Gastrocnemius medialis (tissue), 4 donors: ENCODE measurements around the gene GRM4. TPM values are rescaled to one million over a fixed set of nuclear protein-coding genes. Genes with fewer than 3 reads are reported as not detected.

Source experiments
- ATAC-seq, 2 donors: fragments of 150-250 bp; one replicate each; pipeline ENCODE4 v1.9.1; 2016
- DNase-seq, 2 donors: peaks; one replicate each; pipeline ENCODE4 v3.0.0-alpha.2; 2019
- H3K27ac ChIP-seq, 4 donors: fragments of 200-600 bp; sonication (generic); 1 replicate in 1 of 4; 2 replicates in 3 of 4; pipeline ENCODE4 v1.5.1; 2016 to 2018; ENCODE audit warnings: mild to moderate bottlenecking in 2 of 4, moderate library complexity in 1 of 4
- H3K27me3 ChIP-seq, 3 donors: fragments of 200-600 bp; sonication (generic) in 2 of 3; 1 replicate in 1 of 3; 2 replicates in 2 of 3; pipeline versions ENCODE4 v1.5.1 to v1.6.0; 2016 to 2019; ENCODE audit warnings: mild to moderate bottlenecking in 1 of 3, moderate library complexity in 1 of 3
- H3K36me3 ChIP-seq, 2 donors: fragments of 200-600 bp; sonication (generic) in 1 of 2; one replicate each; pipeline ENCODE4 v1.5.1; 2017 to 2018
- H3K4me1 ChIP-seq, 2 donors: fragments of 200-600 bp; sonication (generic) in 1 of 2; one replicate each; pipeline ENCODE4 v1.5.1; 2016 to 2017; ENCODE audit warnings: mild to moderate bottlenecking in 2 of 2
- H3K4me3 ChIP-seq, 4 donors: fragments of 200-600 bp; sonication (generic) in 3 of 4; 1 replicate in 1 of 4; 2 replicates in 3 of 4; pipeline ENCODE4 v1.5.1; 2016 to 2019; ENCODE audit warnings: mild to moderate bottlenecking in 2 of 4
- H3K9me3 ChIP-seq, 3 donors: fragments of 200-600 bp; sonication (generic) in 2 of 3; 1 replicate in 1 of 3; 2 replicates in 2 of 3; pipeline ENCODE4 v1.5.1; 2016 to 2019
- POLR2A ChIP-seq, 2 donors: fragments of 450-650 bp; IDR thresholded peaks; one replicate each; pipeline ENCODE4 v1.6.1; 2017; ENCODE audit warnings: antibody characterized with exemption in 2 of 2, mild to moderate bottlenecking in 2 of 2, moderate library complexity in 2 of 2
- in situ Hi-C, 4 donors: fragments of 200-750 bp; cut with MboI; loops; one replicate each; pipeline versions ENCODE4 v1.15.0 to v1.8.0; 2017; ENCODE audit warnings: low sequenced_read_pairs in 4 of 4
- intact Hi-C: fragments of 100-400 bp; cut with DNase I; formaldehyde crosslinking; loops from one replicate; pipeline ENCODE4 v1.15.1; 2023; ENCODE audit warnings: low total_unique reads
- total RNA-seq, 4 donors: library from RNA; depleted of rRNA; stranded (reverse); fragments of >200 nt; gene quantifications; one replicate each; pipeline versions ENCODE4 v1.1.0 to v1.2.3, GENCODE V29; 2016
- TF ChIP-seq, protein P1 (sequence below), 5 experiments: fragments of 450-650 bp in 3 of 5; fragments of 200-600 bp in 2 of 5; sonication (generic) in 2 of 5; IDR thresholded peaks in 4 of 5; conservative IDR thresholded peaks in 1 of 5; 1 replicate in 4 of 5; 2 replicates in 1 of 5; pipeline ENCODE4 v1.5.1; 2016 to 2019; ENCODE audit warnings: antibody characterized with exemption in 5 of 5, mild to moderate bottlenecking in 3 of 5, moderate library complexity in 3 of 5

Gene GRM4
- total RNA-seq, 4 donors from 2014 or later: 0.03 TPM; not detected in 3

DNA sequence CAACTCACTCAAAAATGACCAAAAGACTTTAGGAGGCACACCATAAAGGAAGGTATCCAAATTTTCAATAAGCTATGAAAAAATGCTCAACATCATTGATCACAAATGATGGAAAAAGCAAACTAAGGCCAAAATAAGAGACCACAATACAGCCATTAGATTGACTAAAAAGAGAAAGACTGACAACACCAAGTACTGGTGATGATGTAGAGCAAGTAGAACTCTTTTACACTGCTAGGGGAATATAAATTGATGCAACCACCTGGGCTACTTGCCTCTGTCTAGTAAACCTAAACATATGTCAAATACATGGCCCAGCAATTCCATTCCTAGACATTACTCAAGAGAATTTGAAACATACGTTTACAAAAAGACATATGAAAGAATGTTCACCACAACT lies 148.6 kb downstream of the GRM4 start:
- ATAC-seq (no peak), DNase-seq (no peak)
- H3K4me3 ChIP-seq: no peak overlapping the region
- no peaks in the 10 kb centered on the region for H3K4me1 ChIP-seq
- peaks cover 0 to 11% (median 6%) of the 10 kb centered on the region in 3 donors for H3K27me3 ChIP-seq
- H3K9me3 ChIP-seq: peaks cover 0 to 5% (median 0%) of the 10 kb centered on the region in 3 donors
- H3K27ac ChIP-seq: no peak overlapping the region
- no peaks in the 10 kb centered on the region for H3K36me3 ChIP-seq
- intact Hi-C loops (no loop called here), in situ Hi-C loops (no loop called here)
- TF ChIP-seq, protein P1, sequence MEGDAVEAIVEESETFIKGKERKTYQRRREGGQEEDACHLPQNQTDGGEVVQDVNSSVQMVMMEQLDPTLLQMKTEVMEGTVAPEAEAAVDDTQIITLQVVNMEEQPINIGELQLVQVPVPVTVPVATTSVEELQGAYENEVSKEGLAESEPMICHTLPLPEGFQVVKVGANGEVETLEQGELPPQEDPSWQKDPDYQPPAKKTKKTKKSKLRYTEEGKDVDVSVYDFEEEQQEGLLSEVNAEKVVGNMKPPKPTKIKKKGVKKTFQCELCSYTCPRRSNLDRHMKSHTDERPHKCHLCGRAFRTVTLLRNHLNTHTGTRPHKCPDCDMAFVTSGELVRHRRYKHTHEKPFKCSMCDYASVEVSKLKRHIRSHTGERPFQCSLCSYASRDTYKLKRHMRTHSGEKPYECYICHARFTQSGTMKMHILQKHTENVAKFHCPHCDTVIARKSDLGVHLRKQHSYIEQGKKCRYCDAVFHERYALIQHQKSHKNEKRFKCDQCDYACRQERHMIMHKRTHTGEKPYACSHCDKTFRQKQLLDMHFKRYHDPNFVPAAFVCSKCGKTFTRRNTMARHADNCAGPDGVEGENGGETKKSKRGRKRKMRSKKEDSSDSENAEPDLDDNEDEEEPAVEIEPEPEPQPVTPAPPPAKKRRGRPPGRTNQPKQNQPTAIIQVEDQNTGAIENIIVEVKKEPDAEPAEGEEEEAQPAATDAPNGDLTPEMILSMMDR (IDR thresholded peaks at IDR 0.05 in 4 of 5, conservative IDR thresholded peaks at IDR 0.05 in 1 of 5): no peak
- no peak for TF ChIP-seq POLR2A (IDR thresholded peaks at IDR 0.05)

DNA sequence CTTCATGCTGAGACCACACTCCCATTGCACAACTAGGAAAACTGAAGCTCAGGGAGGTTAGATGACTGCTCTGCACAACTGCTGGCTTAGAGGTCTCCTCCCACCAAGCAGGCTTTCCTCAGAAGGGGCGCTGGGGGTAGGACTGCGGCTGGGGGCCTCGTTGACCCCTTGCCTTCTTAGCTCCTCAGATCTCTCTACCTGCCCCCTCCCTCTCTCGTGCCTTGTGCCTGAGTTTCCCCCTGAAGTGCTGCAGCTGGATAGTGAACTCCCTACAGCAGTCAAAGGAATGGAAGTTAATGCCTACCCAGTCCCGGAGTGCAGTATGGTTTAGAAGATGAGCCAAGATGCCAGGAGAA lies 149.8 kb downstream of the GRM4 start:
- no peaks in the 10 kb centered on the region for H3K36me3 ChIP-seq
- TF ChIP-seq POLR2A (IDR thresholded peaks at IDR 0.05): no peak
- TF ChIP-seq, protein P1 (IDR thresholded peaks at IDR 0.05 in 4 of 5, conservative IDR thresholded peaks at IDR 0.05 in 1 of 5): no peak
- H3K4me3 ChIP-seq: no peak overlapping the region
- no peaks in the 10 kb centered on the region for H3K4me1 ChIP-seq
- H3K27me3 ChIP-seq: peaks cover 0 to 11% (median 8%) of the 10 kb centered on the region in 3 donors
- intact Hi-C loops (no loop called here), in situ Hi-C loops (no loop called here)
- no peak for DNase-seq
- ATAC-seq: no peak
- H3K9me3 ChIP-seq: peaks cover 0 to 5% (median 0%) of the 10 kb centered on the region in 3 donors
- no peak overlapping the region for H3K27ac ChIP-seq

DNA sequence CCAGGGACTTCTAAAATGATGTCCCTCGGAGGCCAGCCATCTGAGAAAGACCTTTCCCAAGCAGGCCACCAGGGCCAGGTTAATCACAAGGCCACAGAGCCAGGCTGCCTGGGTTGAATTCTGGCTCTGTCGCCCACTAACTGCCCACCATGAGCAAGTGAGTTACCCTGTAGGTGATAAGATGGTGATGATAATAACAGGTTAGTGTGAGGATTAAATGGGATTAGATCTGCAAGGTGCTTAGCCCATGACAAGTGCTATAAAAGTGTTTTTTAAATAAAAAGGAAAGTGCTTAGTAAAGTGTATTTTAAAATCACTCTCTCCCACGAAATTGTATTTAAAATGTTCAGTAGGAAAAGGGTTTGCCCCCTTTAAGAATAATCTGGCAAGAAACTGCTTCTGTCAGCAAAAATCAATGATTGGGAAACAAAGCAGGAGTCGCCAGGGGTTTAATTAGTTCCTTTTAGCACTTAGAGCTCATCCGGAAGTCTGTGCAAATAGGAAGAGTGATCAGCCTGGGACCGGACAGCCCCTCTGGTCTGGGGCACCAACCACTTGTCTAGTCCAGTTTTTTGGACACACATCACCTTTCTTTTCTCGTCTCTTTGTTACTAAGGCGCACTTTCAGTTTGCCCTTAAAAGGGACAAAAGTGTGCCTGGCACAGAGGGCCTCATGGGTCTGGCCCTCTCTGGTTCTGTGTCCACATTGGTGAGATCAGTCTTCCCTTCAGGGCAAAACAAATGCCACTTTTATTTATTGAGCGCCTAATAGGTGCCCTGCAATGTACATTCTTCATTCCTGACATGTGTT lies 150.4 kb downstream of the GRM4 start:
- intact Hi-C loops: no loop called here
- peaks cover 0 to 11% (median 8%) of the 10 kb centered on the region in 3 donors for H3K27me3 ChIP-seq
- no peak overlapping the region for H3K4me3 ChIP-seq
- DNase-seq: no peak
- no peak for ATAC-seq
- H3K27ac ChIP-seq: no peak overlapping the region
- H3K36me3 ChIP-seq: no peaks in the 10 kb centered on the region
- no peaks in the 10 kb centered on the region for H3K4me1 ChIP-seq
- in situ Hi-C loops: no loop called here
- no peak for TF ChIP-seq POLR2A (IDR thresholded peaks at IDR 0.05)
- H3K9me3 ChIP-seq: peaks cover 0 to 5% (median 0%) of the 10 kb centered on the region in 3 donors

DNA sequence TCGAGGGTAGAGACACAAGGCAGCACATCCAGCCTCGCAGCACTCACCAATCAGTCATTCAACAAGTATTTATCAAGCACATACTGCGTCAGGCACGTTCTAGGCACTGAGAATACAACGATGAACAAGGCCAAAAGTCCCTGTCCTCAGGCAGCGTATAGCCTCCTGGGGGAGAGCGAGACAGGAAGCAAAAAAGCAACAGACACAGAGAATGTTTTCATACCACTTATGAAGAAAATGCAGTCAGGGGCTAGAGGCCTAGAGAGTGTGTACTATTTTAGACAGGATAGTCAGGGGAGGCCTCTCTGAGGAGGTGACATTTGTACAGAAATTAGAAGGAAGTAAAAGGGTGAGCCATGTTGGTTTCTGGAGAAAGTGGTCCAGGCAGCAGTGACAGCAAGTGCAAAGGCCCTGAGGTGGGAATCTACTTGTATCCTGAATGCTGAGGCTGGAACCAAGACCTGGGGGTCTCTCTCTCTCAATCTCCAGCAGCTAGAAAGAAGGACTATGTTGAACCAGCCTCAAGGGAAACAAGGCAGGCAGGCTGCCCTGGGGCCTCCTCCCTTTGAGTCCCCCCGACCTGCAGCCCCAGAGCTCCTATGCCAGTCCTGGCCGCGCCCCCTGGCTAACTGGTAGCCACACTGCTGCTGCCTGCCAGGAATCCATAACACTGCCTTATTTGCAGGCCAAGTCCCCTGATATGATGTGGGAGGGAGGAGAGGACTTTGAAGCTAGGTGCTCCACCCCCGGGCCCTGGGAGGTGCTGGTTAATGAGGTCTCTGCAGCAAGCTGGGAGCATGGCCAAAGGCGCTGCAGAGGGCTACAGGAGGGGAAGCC lies 151.2 kb downstream of the GRM4 start:
- Histone ChIP-seq H3K9me3 (peaks cover 0 to 5% (median 0%) of the 10 kb centered on the region in 3 donors), H3K36me3 (no peaks in the 10 kb centered on the region), H3K27me3 (peaks cover 0 to 11% (median 8%) of the 10 kb centered on the region in 3 donors), H3K4me1 (no peaks in the 10 kb centered on the region), H3K27ac (no peak overlapping the region), H3K4me3 (no peak overlapping the region)
- intact Hi-C loops (no loop called here), in situ Hi-C loops (no loop called here)
- no peak for DNase-seq
- ATAC-seq: no peak
- TF ChIP-seq, protein P1 (IDR thresholded peaks at IDR 0.05 in 4 of 5, conservative IDR thresholded peaks at IDR 0.05 in 1 of 5): no peak
- TF ChIP-seq POLR2A (IDR thresholded peaks at IDR 0.05): no peak
